GM12892 (cell line): ENCODE results near the gene PDGFB.

Experiments used
- POLR2A ChIP-seq: IDR thresholded peaks from 2 replicates; pipeline ENCODE4 v1.6.1; 2011; ENCODE audit warnings: low read depth, low read length, control low read depth
- POLR2AphosphoS5 ChIP-seq: IDR thresholded peaks from 2 replicates; pipeline ENCODE4 v1.6.1; 2011; ENCODE audit warnings: low read depth, low read length, control low read depth
- TAF1 ChIP-seq: IDR thresholded peaks from 2 replicates; pipeline ENCODE4 v1.6.1; 2011; ENCODE audit warnings: low read depth, mild to moderate bottlenecking, control low read depth, low read length, borderline replicate concordance

GRCh38 chr22:39291523-39291922 is 46.7 kb upstream of the PDGFB start:
- no peak for TF ChIP-seq POLR2AphosphoS5
- TF ChIP-seq TAF1 = no peak
- no peak for TF ChIP-seq POLR2A
